Measurements from ENCODE around the gene TULP1.
A peak's percentile ranks its signal among the peaks of the same experiment; 100 is the strongest.

The TULP1 gene

GRCh38 chr6:35496841-35497570 is 15.7 kb downstream of the TULP1 start, which contains the start of gene TEAD3:
TEAD3 (minus strand) TSS chr6:35497079.
- peak; percentile 37 for DNase-seq (ENCODE audit: low spot score)

- DNase-seq (ENCODE audit: low spot score), result no peak
Measured at GRCh38 chr6:35496036-35496840, 16.5 kb downstream of the TULP1 start.

DNA sequence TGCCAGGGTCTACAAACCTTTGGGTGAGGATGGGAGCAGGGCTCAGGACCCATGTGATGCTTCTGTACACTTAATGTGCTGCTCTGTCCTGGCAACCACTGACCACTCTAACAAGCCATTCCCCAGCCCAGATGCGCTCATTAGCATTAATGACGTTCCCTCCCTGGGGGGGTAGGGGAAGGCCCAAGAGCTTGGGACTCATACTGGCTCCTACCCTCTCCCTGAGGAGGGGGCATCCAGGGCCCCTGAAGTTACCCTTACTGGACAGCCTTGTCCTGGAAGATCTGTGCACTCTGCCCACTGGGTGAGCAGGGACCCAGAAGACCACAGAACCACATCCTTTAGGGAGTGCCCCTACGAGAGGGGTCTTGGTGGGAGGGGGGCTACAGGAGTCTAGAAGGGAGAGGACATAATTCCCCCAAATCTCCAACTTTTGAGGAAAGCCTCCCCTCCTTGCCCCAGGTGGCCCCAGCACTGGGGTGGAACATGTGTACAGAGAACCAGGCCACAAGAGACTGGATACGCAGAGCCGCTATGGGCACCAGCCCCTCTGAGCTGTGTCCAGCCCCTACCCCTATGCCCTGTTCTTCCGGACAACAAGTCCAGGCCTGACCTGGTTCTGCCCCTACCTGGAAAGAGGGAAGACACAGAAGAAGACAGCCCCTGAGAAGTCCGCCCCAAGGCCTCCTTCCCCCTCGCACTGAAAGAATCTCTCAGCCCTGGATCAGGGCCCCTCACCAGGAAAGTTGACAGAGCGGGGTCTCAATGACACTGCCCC is 17.2 kb downstream of the TULP1 start:
- DNase-seq (ENCODE audit: low spot score), result no peak

- peak; percentile 24 for DNase-seq (ENCODE audit: low spot score)
Measured at GRCh38 chr6:35494161-35494563, 18.5 kb downstream of the TULP1 start.

- DNase-seq (ENCODE audit: low spot score), result no peak
Measured at GRCh38 chr6:35493307-35493983, 19.3 kb downstream of the TULP1 start.

DNA sequence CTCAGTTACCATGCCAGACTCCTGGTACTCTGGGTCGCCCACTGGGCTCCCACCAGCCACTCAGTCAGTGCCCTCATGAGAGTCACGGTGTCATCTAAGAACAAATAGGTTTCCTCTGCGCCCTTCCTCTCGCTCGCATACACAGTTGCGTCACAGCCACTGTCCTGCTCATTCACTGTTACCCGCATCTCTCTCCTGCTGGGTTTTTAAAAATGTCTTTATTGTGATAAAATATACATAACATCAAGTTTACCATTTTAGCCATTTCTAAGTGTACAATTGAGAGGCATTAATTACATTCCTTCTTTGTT is 19.8 kb downstream of the TULP1 start:
- no peak for DNase-seq (ENCODE audit: low spot score)

DNA sequence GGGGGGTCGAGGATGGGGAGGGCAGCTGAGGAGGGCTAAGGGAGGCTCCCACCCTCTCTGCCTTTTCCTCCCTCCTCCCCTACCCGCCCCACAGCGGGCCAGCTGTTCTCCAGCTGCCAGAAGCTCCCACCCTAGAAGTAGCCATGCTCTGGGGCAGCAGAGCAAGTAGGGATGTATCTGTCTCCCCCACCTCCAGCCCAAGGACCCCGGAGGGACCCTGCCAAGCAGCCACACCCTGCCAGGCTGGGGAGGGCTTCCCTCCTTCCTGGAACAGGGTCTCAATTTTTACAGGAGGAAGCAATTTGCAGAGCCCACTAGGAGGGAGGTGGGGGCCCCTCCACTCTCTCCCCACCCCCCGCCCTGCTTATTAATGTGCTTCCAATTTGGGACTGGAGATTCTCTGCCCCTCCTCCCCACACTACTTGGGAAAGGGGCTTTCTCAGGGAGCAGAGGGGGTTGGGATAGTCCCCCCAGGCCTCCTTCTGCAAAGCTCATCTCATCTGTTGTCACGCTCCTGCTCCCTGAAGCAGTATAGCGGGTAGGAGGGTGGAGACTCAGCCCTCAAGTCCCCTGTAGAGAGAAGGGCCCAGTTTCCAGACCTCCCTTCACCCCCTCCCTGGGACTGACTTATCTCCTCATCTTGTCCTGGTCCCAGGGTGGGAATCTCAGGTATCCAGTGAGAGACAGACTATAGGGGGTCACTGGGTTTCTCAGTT is 20.3 kb downstream of the TULP1 start:
- no peak for DNase-seq (ENCODE audit: low spot score)

- no peak for DNase-seq (ENCODE audit: low spot score)
Measured at GRCh38 chr6:35491558-35492257, 21.0 kb downstream of the TULP1 start.

DNA sequence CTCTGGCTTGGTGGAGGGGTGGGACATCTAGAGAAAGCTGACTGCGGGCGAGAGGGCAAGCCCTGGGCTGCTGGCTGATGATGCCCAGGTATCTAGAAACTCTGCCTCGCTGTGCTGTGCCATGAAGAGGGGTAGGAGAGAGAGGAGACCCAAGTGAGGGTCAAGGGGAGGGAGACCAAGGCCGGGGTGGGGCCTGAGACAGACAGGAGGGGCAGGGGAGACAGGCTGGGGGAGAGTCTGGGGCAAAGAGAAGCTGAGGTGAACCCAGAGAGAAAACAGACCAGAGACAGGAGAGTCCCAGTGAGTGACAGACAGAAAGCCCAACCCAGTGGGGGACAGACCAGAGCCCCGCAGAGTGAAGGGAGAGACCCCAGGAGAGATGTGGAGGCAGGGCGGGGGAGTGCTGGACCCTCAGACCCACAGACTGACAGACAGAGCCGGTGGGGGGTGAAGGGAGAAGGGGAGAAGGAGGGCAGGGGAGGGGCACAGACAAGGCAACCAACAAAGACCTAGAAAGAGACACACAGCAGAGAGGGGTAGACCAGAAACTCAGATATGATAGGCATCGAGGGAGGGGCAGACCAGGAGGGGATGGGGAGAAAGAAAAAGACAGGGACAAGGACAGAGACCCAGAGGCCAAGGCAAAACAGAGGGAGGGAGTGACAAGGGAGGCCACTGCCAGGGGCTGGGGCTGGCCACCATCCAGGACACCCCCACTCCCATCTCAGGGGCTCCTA is 21.7 kb downstream of the TULP1 start:
- no peak for DNase-seq (ENCODE audit: low spot score)

DNA sequence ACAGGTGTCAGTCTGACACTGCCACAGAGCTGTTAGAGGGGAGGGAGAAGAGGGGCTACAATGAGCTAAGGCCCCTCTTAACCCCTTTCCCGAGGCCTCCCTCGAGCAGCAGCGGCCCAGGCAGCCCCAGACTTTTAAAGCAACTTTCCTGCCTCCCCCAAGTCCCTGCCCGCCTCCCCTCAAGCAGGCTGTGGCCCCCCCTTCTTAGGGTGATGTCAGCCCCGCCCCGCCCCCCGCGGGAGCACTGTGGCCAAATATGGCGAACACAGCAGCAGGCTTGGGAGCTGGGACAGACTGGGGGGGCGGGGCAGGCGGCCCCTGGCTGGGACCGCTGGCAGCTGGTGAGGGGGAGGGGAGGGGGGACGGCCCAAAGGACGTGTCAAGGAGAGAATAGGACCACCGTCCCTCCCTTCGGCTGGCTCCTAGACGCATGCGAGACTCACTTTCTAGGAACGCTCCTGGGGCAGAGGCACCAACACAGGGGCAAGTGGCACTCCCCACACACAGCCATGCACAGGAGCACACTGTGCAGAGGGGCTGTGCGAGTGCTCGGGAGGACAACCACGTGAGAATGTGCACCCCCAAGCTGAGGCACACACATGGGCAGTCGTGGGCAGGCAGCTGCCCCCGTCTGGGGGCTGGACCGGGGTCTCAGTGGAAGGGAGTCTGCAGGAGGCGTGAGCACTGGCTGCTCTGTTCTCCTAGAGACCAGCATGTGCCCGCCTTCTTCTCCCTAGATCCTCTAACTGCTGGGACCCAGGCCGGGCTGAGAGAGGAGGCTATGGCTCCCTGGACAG is 22.5 kb downstream of the TULP1 start:
- DNase-seq (ENCODE audit: low spot score), result no peak

DNA sequence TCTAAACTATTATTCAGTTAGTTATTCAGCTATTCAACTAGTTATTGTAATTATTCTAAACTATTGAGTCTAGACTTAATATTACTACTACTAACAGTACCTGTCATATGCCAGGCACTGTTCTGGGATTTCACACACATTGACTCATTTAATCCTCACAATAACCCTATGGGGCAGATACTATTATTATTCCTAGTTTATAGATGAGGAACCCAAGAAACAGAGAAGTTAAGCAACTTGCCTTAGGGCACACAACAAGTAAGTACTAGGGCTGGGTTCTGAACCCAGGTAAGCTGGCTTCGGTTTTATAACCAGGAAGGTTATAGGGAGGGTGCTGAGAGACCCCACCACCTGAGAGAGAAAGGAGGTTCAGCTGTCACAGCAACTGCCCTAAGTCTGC is 23.6 kb downstream of the TULP1 start:
- no peak for DNase-seq (ENCODE audit: low spot score)

GRCh38 chr6:35488517-35488862 is 24.2 kb downstream of the TULP1 start:
- DNase-seq (ENCODE audit: low spot score), result no peak

GRCh38 chr6:35487658-35488516 is 24.8 kb downstream of the TULP1 start:
- no peak for DNase-seq (ENCODE audit: low spot score)

DNA sequence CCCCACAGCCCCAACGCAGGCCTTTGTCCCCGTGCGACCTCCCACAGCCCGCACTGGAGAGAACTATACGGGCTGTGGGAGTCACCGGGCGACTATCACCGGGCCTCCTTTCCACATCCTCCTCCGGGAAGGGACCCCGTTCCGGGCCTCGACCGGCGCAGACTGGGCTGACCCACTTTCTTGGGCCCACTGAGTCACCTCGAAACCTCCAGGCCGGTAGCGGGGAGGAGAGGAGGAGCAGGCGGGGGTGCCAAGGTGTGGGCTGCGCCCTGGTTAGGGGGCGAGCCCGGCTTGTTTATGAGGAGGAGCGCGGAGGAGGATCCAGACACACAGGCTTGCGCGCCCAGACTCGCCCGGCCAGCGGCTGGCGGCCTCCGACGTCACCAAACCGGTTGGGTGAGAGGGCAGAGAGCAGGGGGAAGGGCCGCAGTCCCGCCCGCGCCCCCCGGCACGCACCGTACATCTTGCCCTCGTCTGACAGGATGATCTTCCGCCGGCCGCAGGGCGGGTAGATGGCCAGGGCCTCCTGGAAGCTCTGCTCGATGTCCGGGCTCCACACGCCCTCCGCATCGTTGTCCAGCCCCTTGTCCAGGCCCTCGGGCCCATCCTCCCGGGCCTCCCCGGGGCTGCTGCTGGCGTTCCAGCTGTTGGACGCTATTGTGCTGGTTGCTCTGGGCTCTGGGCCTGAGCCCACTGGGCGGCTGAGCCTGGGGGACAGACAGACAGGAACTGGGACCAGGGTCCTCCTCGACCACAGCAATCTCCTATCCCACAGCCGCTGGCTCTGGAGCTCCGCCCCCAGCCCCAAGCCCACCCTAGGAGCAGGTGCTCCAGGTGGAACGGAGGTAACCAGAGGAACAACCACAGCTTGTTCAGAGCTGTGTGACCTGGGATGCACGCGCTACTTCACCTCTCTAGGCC is 26.4 kb downstream of the TULP1 start:
- no peak for DNase-seq (ENCODE audit: low spot score)

DNA sequence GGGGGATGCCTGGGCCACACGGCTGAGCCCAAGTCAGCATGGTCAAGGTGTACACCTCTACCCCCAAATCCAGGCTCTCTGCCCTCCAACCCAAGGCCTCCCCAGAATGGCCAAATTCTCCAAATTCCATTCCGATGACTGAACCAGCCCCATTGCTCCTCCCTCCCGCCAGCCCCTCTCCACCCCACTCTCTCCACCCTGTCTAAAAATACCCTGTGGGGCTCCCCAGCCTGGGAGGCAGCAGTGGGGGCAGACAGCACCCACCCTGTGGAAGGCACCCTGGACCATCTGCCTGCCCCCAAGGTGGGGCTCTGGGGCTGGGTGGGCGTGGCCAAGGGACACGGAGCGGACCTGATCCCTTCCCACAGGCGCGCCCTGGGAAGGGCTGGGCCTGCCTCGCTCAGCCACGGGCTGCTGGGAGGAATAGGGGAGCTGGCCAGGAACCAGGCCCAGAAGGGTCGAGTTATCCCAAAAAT is 27.3 kb downstream of the TULP1 start:
- no peak for DNase-seq (ENCODE audit: low spot score)

GRCh38 chr6:35484921-35485392 is 27.7 kb downstream of the TULP1 start:
- DNase-seq (ENCODE audit: low spot score), result no peak

Data from NAMALWA (cell line).